BJ (cell line): ENCODE data around the gene COL24A1. TPM values are rescaled to one million over a fixed set of nuclear protein-coding genes. Genes with fewer than 3 reads are reported as not detected.

Experiments used
- CTCF ChIA-PET: fragments of 350-600 bp; formaldehyde crosslinking; extraction: SDS; loops from one replicate; lab custom pipeline; 2021; ENCODE audit warnings: antibody characterized with exemption, inconsistent platforms; lab: Yijun Ruan, JAX
- POLR2A ChIA-PET: fragments of 300-600 bp; sonication (Branson Sonifier 250); formaldehyde crosslinking; extraction: SDS; loops from one replicate; lab custom pipeline; 2021; ENCODE audit warnings: antibody characterized with exemption; lab: Charles Lee
- DNase-seq: peaks from one replicate; pipeline ENCODE4 v3.0.0-alpha.2; 2011; ENCODE audit warnings: low read depth
- H3K27me3 ChIP-seq: 2 replicates; pipeline ENCODE4 v1.6.0; 2011; ENCODE audit warnings: low read length; ENCODE audit not compliant: control insufficient read depth, insufficient read depth
- H3K36me3 ChIP-seq: 2 replicates; pipeline ENCODE4 v1.5.1; 2011; ENCODE audit warnings: low read length; ENCODE audit not compliant: control insufficient read depth, insufficient read depth
- H3K4me3 ChIP-seq: 2 replicates; pipeline ENCODE4 v1.5.1; 2011; ENCODE audit warnings: low read depth, mild to moderate bottlenecking, control low read depth, low read length
- CTCF ChIP-seq: IDR thresholded peaks from 2 replicates; pipeline ENCODE4 v1.5.1; 2011; ENCODE audit warnings: low read depth, mild to moderate bottlenecking, control low read depth, inconsistent platforms, low read length, moderate library complexity; ENCODE audit not compliant: insufficient read depth
- polyA plus RNA-seq: library from polyadenylated mRNA; depleted of rRNA; stranded (reverse); fragments of >200 nt; gene quantifications from 2 replicates; pipeline ENCODE4 v1.2.3, GENCODE V29; 2011

COL24A1 gene
- polyA plus RNA-seq, 1 experiment: 0.28 TPM

- H3K4me3 ChIP-seq: no peak overlapping the region
These were observed 51.1 kb downstream of the COL24A1 start for GRCh38 chr1:86105533-86105866.

GRCh38 chr1:86104606-86105532, 51.7 kb downstream of the COL24A1 start:
- DNase-seq: no peak
- H3K36me3 ChIP-seq: no peaks in the 10 kb centered on the region
- CTCF ChIA-PET: no interaction called here
- POLR2A ChIA-PET: no interaction called here
- no peak for TF ChIP-seq CTCF
- H3K27me3 ChIP-seq: no peaks in the 10 kb centered on the region
- no peak overlapping the region for H3K4me3 ChIP-seq

More at GRCh38 chr1:86105533-86105866, 51.1 kb downstream of the COL24A1 start:
- ChIA-PET POLR2A (no interaction called here), CTCF (no interaction called here)
- TF ChIP-seq CTCF: no peak
- no peaks in the 10 kb centered on the region for H3K27me3 ChIP-seq
- no peak for DNase-seq
- H3K36me3 ChIP-seq: no peaks in the 10 kb centered on the region

- no peak for DNase-seq
- CTCF ChIA-PET: no interaction called here
- TF ChIP-seq CTCF: no peak
- Histone ChIP-seq H3K4me3 (no peak overlapping the region), H3K36me3 (no peaks in the 10 kb centered on the region), H3K27me3 (no peaks in the 10 kb centered on the region)
- POLR2A ChIA-PET: no interaction called here
These were observed 55.0 kb downstream of the COL24A1 start for GRCh38 chr1:86101616-86102015.

- Histone ChIP-seq H3K27me3 (no peaks in the 10 kb centered on the region), H3K36me3 (no peaks in the 10 kb centered on the region), H3K4me3 (no peak overlapping the region)
- CTCF ChIA-PET: interaction anchor here (0.8 kb wide), 1 partner anchor 80 kb away, joined by 3 read pairs; no protein-coding TSS in a partner anchor
- DNase-seq: no peak
- POLR2A ChIA-PET: no interaction called here
- TF ChIP-seq CTCF: no peak
These were observed 56.2 kb downstream of the COL24A1 start for GRCh38 chr1:86100401-86100800.

GRCh38 chr1:86089765-86090164, 66.8 kb downstream of the COL24A1 start:
- POLR2A ChIA-PET: no interaction called here
- no peak overlapping the region for H3K4me3 ChIP-seq
- TF ChIP-seq CTCF: no peak
- H3K27me3 ChIP-seq: no peaks in the 10 kb centered on the region
- no peaks in the 10 kb centered on the region for H3K36me3 ChIP-seq
- DNase-seq: no peak
- CTCF ChIA-PET: no interaction called here
